Endothelial cell of hepatic sinusoid (primary cell): ENCODE measurements around the gene MFRP.

ENCODE experiments used
- in situ Hi-C: cut with HindIII; loops from 2 replicates; pipeline ENCODE4 v1.10.0; 2017; ENCODE audit warnings: low sequenced_read_pairs

Gene MFRP

GRCh38 chr11:119300198-119300964, 46.1 kb downstream of the MFRP start:
- in situ Hi-C loops: loop anchor here (10.0 kb wide), 1 partner anchor 166 kb away; no protein-coding TSS in a partner anchor

DNA sequence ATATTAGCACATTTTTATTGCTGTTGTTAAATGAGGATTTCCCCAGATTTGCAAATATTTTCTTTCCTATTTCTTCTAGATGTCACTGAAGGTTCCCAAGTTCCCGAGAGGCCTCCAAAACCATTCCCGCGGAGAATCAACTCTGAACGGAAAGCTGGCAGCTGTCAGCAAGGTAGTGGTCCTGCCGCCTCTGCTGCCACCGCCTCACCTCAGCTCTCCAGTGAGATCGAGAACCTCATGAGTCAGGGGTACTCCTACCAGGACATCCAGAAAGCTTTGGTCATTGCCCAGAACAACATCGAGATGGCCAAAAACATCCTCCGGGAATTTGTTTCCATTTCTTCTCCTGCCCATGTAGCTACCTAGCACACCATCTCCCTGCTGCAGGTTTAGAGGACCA, 47.1 kb downstream of the MFRP start:
- in situ Hi-C loops: no loop called here

DNA sequence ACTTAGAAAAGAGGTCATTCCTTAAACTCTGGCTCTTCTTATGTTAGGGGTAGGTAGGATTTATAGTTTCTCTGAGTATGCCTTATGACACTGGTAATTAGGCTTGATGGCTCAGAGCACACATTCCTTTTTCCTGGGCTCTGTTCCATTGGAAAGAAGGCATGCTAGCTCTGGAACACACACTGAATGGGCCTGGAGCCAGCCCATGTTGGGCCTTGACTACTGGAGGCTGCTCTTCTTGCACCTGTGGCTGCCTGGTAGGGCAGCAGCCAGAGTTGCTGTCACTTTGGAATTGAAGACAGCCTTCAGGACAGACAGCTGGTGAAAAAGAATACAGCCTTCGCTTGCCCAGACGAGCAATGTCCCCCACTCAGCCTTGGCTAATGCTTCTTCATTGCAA, 47.8 kb downstream of the MFRP start:
- in situ Hi-C loops: no loop called here

- in situ Hi-C loops: no loop called here
Observed at GRCh38 chr11:119297938-119298337, 48.6 kb downstream of the MFRP start.

- in situ Hi-C loops: no loop called here
Observed at GRCh38 chr11:119295178-119295577, 51.3 kb downstream of the MFRP start.

DNA sequence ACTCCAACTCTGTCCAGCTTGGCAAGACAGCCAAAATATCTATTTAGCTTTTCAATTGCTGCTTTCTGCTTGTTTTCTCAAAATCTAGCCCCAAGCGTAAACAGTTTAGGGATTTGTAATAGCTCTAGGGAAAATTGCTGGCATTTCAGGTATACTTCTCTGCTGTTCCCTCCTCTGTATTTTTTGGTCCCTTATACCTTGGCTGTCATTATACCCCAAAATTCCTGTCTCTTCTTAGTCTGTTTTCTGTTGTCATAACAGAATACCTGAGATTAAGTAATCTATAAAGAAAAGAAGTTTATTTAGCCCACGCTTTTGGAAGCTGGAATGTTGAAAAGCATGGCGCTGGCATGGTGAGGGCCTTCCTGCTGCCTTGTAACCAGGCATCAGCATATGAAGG, 53.0 kb downstream of the MFRP start:
- in situ Hi-C loops: no loop called here

- in situ Hi-C loops: no loop called here
Observed at GRCh38 chr11:119290894-119291497, 55.5 kb downstream of the MFRP start.
